Measurements from ENCODE around the gene BTBD2. TPM values are rescaled to one million over a fixed set of nuclear protein-coding genes. Genes with fewer than 3 reads are reported as not detected.

BTBD2 gene
- total and polyA plus RNA-seq, 7 donors, result 31.9 to 82.8 (median 46.2) TPM

- DNase-seq, result no peak
- Histone ChIP-seq H3K9me3 (no peaks in the 10 kb centered on the region), H3K27me3 (no peaks in the 10 kb centered on the region), H3K36me3 (peaks cover 0 to 16% (median 0%) of the 10 kb centered on the region in 4 donors), H3K4me3 (no peak overlapping the region), H3K4me1 (peaks cover 0 to 6% (median 0%) of the 10 kb centered on the region in 4 donors), H3K27ac (no peak overlapping the region)
- intact Hi-C loops (cut with DNase I), result no loop called here
- 89 to 91% methylated on average over 34 of the region's 34 CpGs for WGBS, 2 donors
- TF ChIP-seq CTCF (IDR thresholded peaks at IDR 0.05) (no peak), POLR2A (IDR thresholded peaks at IDR 0.05) (no peak), POLR2AphosphoS5 (IDR thresholded peaks at IDR 0.05) (no peak), EP300 (IDR thresholded peaks at IDR 0.05) (no peak)
Observed at GRCh38 chr19:1968279-1969175, 47.0 kb downstream of the BTBD2 start.

GRCh38 chr19:1967087-1967608, 48.4 kb downstream of the BTBD2 start:
- Histone ChIP-seq H3K4me1 (peaks cover 0 to 6% (median 0%) of the 10 kb centered on the region in 4 donors), H3K4me3 (no peak overlapping the region), H3K9me3 (no peaks in the 10 kb centered on the region), H3K27ac (no peak overlapping the region), H3K27me3 (no peaks in the 10 kb centered on the region), H3K36me3 (peaks cover 0 to 16% (median 0%) of the 10 kb centered on the region in 4 donors)
- no peak for DNase-seq
- no peak for TF ChIP-seq POLR2AphosphoS5 (IDR thresholded peaks at IDR 0.05)
- no peak for TF ChIP-seq EP300 (IDR thresholded peaks at IDR 0.05)
- TF ChIP-seq POLR2A (IDR thresholded peaks at IDR 0.05), result no peak
- TF ChIP-seq CTCF (IDR thresholded peaks at IDR 0.05), result no peak
- intact Hi-C loops (cut with DNase I), result no loop called here
- WGBS, 2 donors, result 74 to 86% methylated on average over 26 of the region's 26 CpGs

GRCh38 chr19:1962674-1963073, 52.8 kb downstream of the BTBD2 start:
- TF ChIP-seq POLR2AphosphoS5 (IDR thresholded peaks at IDR 0.05), result no peak
- no peak for TF ChIP-seq EP300 (IDR thresholded peaks at IDR 0.05)
- no peak for TF ChIP-seq CTCF (IDR thresholded peaks at IDR 0.05)
- TF ChIP-seq POLR2A (IDR thresholded peaks at IDR 0.05), result no peak
- H3K27ac ChIP-seq, result no peak overlapping the region
- no peak for DNase-seq
- intact Hi-C loops (cut with DNase I), result no loop called here
- H3K4me1 ChIP-seq, result peaks cover 0 to 6% (median 3%) of the 10 kb centered on the region in 4 donors
- no peak overlapping the region for H3K4me3 ChIP-seq
- no peaks in the 10 kb centered on the region for H3K36me3 ChIP-seq
- no peaks in the 10 kb centered on the region for H3K27me3 ChIP-seq
- 96 to 97% methylated on average over 23 of the region's 23 CpGs for WGBS, 2 donors
- H3K9me3 ChIP-seq, result no peaks in the 10 kb centered on the region

GRCh38 chr19:1961000-1961883, 54.3 kb downstream of the BTBD2 start:
- no peaks in the 10 kb centered on the region for H3K36me3 ChIP-seq
- TF ChIP-seq POLR2A (IDR thresholded peaks at IDR 0.05) (no peak), EP300 (IDR thresholded peaks at IDR 0.05) (no peak), CTCF (IDR thresholded peaks at IDR 0.05) (no peak), POLR2AphosphoS5 (IDR thresholded peaks at IDR 0.05) (no peak)
- H3K4me3 ChIP-seq, result no peak overlapping the region
- peaks cover 0 to 19% (median 11%) of the 10 kb centered on the region in 4 donors for H3K4me1 ChIP-seq
- DNase-seq, result no peak
- no peaks in the 10 kb centered on the region for H3K9me3 ChIP-seq
- no peak overlapping the region for H3K27ac ChIP-seq
- no peaks in the 10 kb centered on the region for H3K27me3 ChIP-seq
- WGBS, 2 donors, result 91 to 92% methylated on average over 42 of the region's 42 CpGs
- intact Hi-C loops (cut with DNase I), result no loop called here

Data from sigmoid colon (tissue), 7 donors.